Measurements from ENCODE around the gene C1orf105. TPM values are rescaled to one million over a fixed set of nuclear protein-coding genes. Genes with fewer than 3 reads are reported as not detected.

The C1orf105 gene
- total and polyA plus RNA-seq, 2 of the 13 experiments (the other 11 are each of a cell fraction or from before 2014, with no cell fraction given), result 0.15 to 0.45 TPM

DNA sequence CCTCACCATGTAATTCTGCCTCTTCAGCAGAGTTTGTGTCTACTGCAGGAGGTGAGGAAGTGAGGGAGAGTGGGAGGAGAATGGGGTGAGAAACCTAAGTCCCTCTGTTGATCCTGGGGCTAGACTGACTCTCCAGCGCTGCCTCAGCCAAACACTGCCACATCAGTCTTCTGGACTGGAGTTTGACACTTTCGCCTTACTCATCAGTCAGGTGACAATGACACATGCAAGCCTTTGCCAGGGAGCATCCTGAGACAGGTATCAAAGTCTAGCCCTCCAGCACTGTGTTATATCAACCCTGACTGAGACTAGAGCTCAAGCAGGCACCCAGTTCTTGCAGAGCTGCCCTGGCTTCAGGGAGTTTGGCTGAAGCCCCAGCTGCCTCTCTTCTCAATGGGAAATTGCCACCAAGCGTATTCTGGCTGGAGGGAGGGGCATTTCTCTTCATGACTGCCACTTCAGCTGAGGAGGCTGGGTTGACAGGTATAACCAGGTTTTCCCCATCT lies 79.2 kb downstream of the C1orf105 start (continued):
- TF ChIP-seq, protein P1, sequence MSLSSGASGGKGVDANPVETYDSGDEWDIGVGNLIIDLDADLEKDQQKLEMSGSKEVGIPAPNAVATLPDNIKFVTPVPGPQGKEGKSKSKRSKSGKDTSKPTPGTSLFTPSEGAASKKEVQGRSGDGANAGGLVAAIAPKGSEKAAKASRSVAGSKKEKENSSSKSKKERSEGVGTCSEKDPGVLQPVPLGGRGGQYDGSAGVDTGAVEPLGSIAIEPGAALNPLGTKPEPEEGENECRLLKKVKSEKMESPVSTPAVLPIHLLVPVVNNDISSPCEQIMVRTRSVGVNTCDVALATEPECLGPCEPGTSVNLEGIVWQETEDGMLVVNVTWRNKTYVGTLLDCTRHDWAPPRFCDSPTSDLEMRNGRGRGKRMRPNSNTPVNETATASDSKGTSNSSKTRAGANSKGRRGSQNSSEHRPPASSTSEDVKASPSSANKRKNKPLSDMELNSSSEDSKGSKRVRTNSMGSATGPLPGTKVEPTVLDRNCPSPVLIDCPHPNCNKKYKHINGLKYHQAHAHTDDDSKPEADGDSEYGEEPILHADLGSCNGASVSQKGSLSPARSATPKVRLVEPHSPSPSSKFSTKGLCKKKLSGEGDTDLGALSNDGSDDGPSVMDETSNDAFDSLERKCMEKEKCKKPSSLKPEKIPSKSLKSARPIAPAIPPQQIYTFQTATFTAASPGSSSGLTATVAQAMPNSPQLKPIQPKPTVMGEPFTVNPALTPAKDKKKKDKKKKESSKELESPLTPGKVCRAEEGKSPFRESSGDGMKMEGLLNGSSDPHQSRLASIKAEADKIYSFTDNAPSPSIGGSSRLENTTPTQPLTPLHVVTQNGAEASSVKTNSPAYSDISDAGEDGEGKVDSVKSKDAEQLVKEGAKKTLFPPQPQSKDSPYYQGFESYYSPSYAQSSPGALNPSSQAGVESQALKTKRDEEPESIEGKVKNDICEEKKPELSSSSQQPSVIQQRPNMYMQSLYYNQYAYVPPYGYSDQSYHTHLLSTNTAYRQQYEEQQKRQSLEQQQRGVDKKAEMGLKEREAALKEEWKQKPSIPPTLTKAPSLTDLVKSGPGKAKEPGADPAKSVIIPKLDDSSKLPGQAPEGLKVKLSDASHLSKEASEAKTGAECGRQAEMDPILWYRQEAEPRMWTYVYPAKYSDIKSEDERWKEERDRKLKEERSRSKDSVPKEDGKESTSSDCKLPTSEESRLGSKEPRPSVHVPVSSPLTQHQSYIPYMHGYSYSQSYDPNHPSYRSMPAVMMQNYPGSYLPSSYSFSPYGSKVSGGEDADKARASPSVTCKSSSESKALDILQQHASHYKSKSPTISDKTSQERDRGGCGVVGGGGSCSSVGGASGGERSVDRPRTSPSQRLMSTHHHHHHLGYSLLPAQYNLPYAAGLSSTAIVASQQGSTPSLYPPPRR (CRISPR knock-in tag; IDR thresholded peaks at IDR 0.05; ENCODE audit: borderline replicate concordance), result no peak
- TF ChIP-seq, protein P2, sequence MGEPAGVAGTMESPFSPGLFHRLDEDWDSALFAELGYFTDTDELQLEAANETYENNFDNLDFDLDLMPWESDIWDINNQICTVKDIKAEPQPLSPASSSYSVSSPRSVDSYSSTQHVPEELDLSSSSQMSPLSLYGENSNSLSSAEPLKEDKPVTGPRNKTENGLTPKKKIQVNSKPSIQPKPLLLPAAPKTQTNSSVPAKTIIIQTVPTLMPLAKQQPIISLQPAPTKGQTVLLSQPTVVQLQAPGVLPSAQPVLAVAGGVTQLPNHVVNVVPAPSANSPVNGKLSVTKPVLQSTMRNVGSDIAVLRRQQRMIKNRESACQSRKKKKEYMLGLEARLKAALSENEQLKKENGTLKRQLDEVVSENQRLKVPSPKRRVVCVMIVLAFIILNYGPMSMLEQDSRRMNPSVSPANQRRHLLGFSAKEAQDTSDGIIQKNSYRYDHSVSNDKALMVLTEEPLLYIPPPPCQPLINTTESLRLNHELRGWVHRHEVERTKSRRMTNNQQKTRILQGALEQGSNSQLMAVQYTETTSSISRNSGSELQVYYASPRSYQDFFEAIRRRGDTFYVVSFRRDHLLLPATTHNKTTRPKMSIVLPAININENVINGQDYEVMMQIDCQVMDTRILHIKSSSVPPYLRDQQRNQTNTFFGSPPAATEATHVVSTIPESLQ (CRISPR knock-in tag; conservative IDR thresholded peaks at IDR 0.05), result no peak
- no peak for TF ChIP-seq MED8 (CRISPR knock-in tag; IDR thresholded peaks at IDR 0.05; ENCODE audit: insufficient replicate concordance)
- TF ChIP-seq, protein P3, sequence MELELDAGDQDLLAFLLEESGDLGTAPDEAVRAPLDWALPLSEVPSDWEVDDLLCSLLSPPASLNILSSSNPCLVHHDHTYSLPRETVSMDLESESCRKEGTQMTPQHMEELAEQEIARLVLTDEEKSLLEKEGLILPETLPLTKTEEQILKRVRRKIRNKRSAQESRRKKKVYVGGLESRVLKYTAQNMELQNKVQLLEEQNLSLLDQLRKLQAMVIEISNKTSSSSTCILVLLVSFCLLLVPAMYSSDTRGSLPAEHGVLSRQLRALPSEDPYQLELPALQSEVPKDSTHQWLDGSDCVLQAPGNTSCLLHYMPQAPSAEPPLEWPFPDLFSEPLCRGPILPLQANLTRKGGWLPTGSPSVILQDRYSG (CRISPR knock-in tag; IDR thresholded peaks at IDR 0.05), result no peak
- TF ChIP-seq HOXA9 (CRISPR knock-in tag; IDR thresholded peaks at IDR 0.05; ENCODE audit: borderline replicate concordance), result no peak
- TF ChIP-seq TGIF2 (CRISPR knock-in tag; IDR thresholded peaks at IDR 0.05), result peak; percentile 89; the same call in 1 of the 2 replicates
- TF ChIP-seq CBFB (CRISPR knock-in tag; IDR thresholded peaks at IDR 0.05), result no peak
- peak; percentile 69 for TF ChIP-seq HNF4A (CRISPR knock-in tag; IDR thresholded peaks at IDR 0.05)
- TF ChIP-seq, protein P4, sequence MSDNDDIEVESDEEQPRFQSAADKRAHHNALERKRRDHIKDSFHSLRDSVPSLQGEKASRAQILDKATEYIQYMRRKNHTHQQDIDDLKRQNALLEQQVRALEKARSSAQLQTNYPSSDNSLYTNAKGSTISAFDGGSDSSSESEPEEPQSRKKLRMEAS (IDR thresholded peaks at IDR 0.05), result peak; percentile 34; the same call in 1 of the 2 replicates
- TF ChIP-seq ZKSCAN5 (CRISPR knock-in tag; IDR thresholded peaks at IDR 0.05), result peak; percentile 91
- 0 out of 2 replicates have a peak, but pooled peaks have one; percentile 27 for TF ChIP-seq ZFP1 (CRISPR knock-in tag; IDR thresholded peaks at IDR 0.05)
- no peak for TF ChIP-seq CCAR2 (optimal IDR thresholded peaks at IDR 0.05; ENCODE audit: low read depth, low read length)
- peak; percentile 46; the same call in 1 of the 2 replicates for TF ChIP-seq KDM2A (CRISPR knock-in tag; IDR thresholded peaks at IDR 0.05; ENCODE audit: borderline replicate concordance, low read depth)
- TF ChIP-seq SNRNP70 (IDR thresholded peaks at IDR 0.05; ENCODE audit: low read depth, low read length), result no peak
- peak; percentile 67 for TF ChIP-seq MAFF (IDR thresholded peaks at IDR 0.05; ENCODE audit: low read depth, low read length)
- TF ChIP-seq, protein P5, sequence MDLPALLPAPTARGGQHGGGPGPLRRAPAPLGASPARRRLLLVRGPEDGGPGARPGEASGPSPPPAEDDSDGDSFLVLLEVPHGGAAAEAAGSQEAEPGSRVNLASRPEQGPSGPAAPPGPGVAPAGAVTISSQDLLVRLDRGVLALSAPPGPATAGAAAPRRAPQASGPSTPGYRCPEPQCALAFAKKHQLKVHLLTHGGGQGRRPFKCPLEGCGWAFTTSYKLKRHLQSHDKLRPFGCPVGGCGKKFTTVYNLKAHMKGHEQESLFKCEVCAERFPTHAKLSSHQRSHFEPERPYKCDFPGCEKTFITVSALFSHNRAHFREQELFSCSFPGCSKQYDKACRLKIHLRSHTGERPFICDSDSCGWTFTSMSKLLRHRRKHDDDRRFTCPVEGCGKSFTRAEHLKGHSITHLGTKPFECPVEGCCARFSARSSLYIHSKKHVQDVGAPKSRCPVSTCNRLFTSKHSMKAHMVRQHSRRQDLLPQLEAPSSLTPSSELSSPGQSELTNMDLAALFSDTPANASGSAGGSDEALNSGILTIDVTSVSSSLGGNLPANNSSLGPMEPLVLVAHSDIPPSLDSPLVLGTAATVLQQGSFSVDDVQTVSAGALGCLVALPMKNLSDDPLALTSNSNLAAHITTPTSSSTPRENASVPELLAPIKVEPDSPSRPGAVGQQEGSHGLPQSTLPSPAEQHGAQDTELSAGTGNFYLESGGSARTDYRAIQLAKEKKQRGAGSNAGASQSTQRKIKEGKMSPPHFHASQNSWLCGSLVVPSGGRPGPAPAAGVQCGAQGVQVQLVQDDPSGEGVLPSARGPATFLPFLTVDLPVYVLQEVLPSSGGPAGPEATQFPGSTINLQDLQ (CRISPR knock-in tag; IDR thresholded peaks at IDR 0.05), result no peak
- TF ChIP-seq, protein P6, sequence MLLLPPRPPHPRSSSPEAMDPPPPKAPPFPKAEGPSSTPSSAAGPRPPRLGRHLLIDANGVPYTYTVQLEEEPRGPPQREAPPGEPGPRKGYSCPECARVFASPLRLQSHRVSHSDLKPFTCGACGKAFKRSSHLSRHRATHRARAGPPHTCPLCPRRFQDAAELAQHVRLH (CRISPR knock-in tag; IDR thresholded peaks at IDR 0.05; ENCODE audit: borderline replicate concordance, low read depth), result 0 out of 2 replicates have a peak, but pooled peaks have one; percentile 43
- TF ChIP-seq POGZ (CRISPR knock-in tag; IDR thresholded peaks at IDR 0.05), result peak; percentile 47; the same call in 1 of the 2 replicates
- no peak for TF ChIP-seq SOX6 (IDR thresholded peaks at IDR 0.05)
- TF ChIP-seq SOX6 (CRISPR knock-in tag; IDR thresholded peaks at IDR 0.05), result peak; percentile 49

Measured in HepG2 (cell line).